Amniotic epithelial cell (primary cell): Measurements from ENCODE around the gene PLXNC1.

Experiments
- DNase-seq: peaks from one replicate; pipeline ENCODE4 v3.0.0-alpha.2; 2010; ENCODE audit warnings: low read depth

PLXNC1 gene

GRCh38 chr12:94204499-94205247 lies 56.3 kb downstream of the PLXNC1 start:
- no peak for DNase-seq

DNA sequence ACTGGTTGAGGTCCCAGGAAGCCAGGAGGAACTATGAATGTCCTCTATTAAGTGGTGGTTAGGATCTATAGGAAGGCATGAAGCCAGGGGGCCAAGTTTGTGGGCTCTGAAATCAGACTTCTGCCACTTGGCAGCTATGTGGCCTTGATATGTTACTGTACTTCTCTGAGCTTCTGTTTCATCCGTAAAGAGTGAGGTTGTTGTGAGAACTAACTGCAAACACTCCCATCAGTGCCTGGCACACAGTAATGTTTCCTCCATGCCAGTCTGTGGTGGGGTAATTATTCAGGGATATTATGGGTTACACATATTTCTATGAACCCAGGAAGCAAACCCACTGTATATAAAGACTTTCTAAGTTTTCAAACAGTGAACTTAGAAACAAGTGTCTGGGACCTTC lies 57.4 kb downstream of the PLXNC1 start:
- no peak for DNase-seq

- no peak for DNase-seq
Measured at GRCh38 chr12:94206886-94207285, 58.5 kb downstream of the PLXNC1 start.

- DNase-seq, result peak; percentile 11
Measured at GRCh38 chr12:94207467-94207848, 59.1 kb downstream of the PLXNC1 start.

DNA sequence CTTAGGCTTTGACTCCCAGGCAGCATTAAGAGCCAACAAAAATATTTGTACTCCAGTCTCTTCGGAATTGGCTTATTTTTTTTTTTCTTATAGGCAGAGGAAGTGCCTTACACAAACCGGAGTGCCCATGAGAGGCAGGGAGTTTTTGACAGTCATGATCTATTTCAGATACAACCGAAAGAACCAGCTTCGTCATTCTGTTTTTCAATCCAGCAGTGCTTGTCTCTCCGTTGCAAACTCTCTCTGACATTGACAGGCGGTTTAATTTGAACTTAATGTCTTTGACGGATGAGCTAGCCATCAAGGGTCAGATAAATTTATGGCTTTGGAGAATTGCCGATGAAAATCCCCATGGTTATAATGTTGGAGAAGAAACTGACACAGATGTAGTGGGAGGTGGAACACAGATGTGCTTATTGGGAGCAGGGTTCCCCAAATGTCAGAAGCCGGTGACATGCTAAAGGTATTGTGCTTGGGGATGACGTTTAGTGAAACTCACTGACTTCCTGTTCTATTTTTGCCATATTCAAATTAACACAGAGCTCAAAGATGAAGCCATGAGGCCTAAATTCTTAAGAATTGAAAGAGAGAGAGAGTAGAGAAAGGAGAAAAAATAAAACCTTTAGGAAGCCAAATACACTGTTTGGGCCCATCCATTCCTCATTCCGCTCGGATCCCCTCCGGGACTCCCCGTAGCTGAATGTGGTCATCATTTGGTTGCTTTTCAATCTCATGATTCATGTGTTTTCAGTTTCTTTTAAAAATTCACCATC lies 59.7 kb downstream of the PLXNC1 start:
- DNase-seq, result no peak

- peak; percentile 24 for DNase-seq
Measured at GRCh38 chr12:94208622-94208966, 60.2 kb downstream of the PLXNC1 start.

DNA sequence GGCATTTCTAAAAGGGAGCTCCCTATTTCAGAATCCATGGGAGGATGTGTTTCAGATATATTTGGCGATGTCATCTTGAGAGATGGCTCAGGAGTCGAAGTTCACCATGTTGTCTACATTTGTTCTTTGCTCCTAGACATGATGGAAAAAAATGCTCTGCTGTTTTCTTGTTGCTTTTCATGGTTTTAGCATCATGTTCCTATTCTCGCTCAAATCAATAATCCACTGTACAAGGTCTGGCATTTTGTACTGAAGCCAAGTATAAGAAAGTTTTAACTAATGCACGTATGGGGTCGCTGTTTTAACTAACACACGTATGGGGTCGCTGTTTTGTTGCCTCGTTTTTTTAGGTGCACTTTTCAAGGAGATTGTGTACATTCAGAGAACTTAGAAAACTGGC lies 60.9 kb downstream of the PLXNC1 start:
- no peak for DNase-seq

- peak; percentile 92 for DNase-seq
Measured at GRCh38 chr12:94211021-94211420, 62.6 kb downstream of the PLXNC1 start.

DNA sequence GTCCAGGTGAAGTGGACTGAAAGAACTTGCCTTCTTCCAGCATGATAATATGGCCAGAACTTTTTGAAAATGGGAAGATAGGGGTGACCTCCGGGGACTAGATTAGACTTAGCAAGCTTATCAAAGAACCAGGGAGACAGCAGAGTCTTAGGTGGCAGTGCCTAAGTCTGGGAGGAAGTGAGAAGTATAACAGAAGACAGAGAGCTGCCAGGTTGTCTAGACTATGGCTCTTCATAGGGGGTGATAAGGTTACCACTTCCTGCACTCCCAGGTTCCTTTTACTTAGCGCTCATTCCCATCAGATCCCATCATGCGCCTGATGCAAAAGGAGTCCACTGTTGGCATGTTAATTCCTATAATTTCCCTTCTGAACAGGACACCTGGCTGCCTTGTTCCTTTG lies 69.9 kb downstream of the PLXNC1 start:
- no peak for DNase-seq

GRCh38 chr12:94219622-94220302 lies 71.4 kb downstream of the PLXNC1 start:
- DNase-seq, result no peak

DNA sequence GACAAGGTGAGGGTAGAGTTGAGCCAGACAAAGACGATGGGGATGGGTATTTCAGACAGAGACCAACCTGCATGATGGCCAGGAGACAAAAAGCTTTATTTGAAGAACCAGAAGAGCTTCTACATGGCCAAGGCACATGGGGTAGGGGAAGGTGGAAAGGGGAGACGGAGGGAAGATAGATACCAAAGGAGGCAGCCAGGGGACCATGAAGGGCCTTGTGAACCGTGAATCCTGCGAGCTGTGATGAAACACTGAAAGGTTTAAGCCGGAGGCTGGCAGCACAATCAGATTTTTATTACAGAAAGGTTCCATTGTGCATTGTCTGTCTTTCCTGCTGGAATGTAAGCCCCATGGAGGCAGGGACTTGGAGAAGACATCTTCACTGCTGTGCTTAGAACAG lies 72.4 kb downstream of the PLXNC1 start:
- no peak for DNase-seq

- DNase-seq, result no peak
Measured at GRCh38 chr12:94222351-94223084, 74.1 kb downstream of the PLXNC1 start.

GRCh38 chr12:94223842-94224241 lies 75.5 kb downstream of the PLXNC1 start:
- no peak for DNase-seq

DNA sequence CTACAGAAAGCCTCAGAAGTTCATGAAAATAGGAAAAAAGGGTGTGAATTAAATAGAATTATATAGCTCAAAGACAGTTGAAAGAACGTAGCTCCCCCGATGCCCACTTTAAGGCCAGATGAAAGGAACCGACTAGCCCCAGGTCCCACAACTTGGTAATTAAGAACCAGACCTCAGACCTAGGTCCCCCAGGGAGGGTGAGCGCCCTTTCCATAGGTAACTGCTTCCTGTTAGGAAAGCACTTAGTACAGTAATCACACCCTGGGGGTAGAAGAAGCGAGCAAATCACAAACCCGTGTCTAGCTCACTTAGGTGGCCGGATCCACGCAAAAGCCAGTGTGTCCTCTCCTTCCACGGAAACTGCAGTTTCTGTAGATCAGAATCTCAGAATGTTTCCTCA lies 77.1 kb downstream of the PLXNC1 start:
- no peak for DNase-seq

DNA sequence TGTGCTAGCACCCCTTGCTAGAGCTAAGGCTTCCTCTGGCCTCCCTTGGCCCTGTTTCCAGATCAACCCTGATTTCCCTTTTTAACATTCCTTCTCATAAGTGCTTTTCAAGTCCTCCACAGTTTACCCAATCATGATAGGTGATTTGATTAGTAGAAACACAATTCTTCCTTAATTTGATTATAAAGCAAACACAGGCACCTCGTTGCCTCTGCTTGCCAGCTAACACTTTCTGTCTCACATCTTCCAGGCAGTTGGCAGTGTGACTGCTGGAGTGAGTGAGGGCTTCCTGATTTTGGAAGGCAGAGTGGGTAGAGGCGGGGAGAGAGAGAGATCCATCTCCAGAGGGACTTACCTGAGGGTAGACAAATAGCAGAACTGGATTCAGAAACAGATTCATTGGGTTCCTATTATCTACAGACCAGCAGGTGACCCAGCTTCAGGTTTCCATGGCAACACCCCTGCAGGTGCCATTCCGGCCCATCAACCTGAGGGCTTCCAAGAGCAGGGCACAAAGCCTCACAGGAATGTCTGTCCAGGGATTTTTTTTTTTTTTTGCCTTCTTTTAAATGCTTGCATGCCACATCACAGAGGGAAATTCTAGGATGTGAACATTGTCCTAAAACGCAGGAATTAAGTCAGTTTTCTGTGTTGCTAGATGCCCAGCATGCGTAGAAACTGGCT lies 77.7 kb downstream of the PLXNC1 start:
- DNase-seq, result no peak

- DNase-seq, result no peak
Measured at GRCh38 chr12:94227066-94227465, 78.7 kb downstream of the PLXNC1 start.

- DNase-seq, result no peak
Measured at GRCh38 chr12:94228488-94228907, 80.1 kb downstream of the PLXNC1 start.

- DNase-seq, result no peak
Measured at GRCh38 chr12:94229902-94230301, 81.5 kb downstream of the PLXNC1 start.

DNA sequence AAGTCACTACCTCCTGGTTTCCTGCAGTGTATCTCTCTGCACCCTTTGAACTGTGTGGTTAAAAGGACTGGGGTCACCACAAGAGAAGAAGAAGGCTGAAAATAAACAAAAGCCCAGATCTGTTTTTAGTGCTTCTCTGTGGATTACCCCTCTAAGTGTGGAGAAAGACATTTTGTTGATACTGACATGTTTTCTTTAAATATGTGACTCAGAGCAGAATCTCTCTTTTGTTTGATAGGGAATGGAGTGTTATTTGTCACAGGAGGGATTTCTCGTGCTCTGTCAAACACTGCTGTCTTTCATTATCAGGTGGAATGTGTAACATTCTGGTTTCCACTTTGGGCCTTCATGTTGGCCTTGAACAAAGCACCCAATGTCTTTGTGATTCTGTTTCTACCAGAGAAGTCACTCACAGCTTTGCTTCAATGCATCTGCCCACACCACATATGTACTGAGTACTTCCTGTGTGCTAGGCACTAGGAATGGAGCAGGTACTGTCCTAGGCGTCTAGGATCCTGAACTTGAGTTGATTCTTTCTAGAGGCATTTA lies 82.1 kb downstream of the PLXNC1 start:
- DNase-seq, result peak; percentile 13

GRCh38 chr12:94231709-94232108 lies 83.3 kb downstream of the PLXNC1 start:
- DNase-seq, result no peak

- no peak for DNase-seq
Measured at GRCh38 chr12:94235848-94236247, 87.5 kb downstream of the PLXNC1 start.
